DOHH2 (cell line): ENCODE measurements around the gene NFIA.

ENCODE experiments used
- H3F3A ChIP-seq: fragments of 200-600 bp; sonication (generic), shearing (Covaris generic); 2 replicates; pipeline ENCODE4 v1.6.0; 2016; ENCODE audit warnings: antibody characterized with exemption, mild to moderate bottlenecking; ENCODE audit not compliant: control insufficient read depth, insufficient read depth
- H3K27ac ChIP-seq: fragments of 200-600 bp; sonication (generic); 2 replicates; pipeline ENCODE4 v1.5.1; 2014; ENCODE audit warnings: low read depth, mild to moderate bottlenecking, low read length, moderate library complexity
- H3K27me3 ChIP-seq: fragments of 200-600 bp; sonication (generic); 2 replicates; pipeline ENCODE4 v1.6.1; 2014; ENCODE audit warnings: mild to moderate bottlenecking, low read length, mixed read lengths; ENCODE audit not compliant: control insufficient read depth
- H3K36me3 ChIP-seq: fragments of 200-600 bp; sonication (generic); 2 replicates; pipeline ENCODE4 v1.6.1; 2014; ENCODE audit warnings: mild to moderate bottlenecking, low read length, moderate library complexity, mixed read lengths; ENCODE audit not compliant: control insufficient read depth
- H3K4me1 ChIP-seq: fragments of 200-600 bp; sonication (generic); 2 replicates; pipeline ENCODE4 v1.6.1; 2014; ENCODE audit warnings: mild to moderate bottlenecking, low read length, mixed read lengths; ENCODE audit not compliant: control insufficient read depth
- H3K4me2 ChIP-seq: fragments of 200-600 bp; sonication (generic); 2 replicates; pipeline ENCODE4 v1.6.0; 2014; ENCODE audit warnings: mild to moderate bottlenecking, low read length, moderate library complexity
- H3K4me3 ChIP-seq: fragments of 200-600 bp; sonication (generic); 2 replicates; pipeline ENCODE4 v1.5.1; 2014; ENCODE audit warnings: mild to moderate bottlenecking, low read length, mixed read lengths
- H3K79me2 ChIP-seq: fragments of 200-600 bp; sonication (generic); 2 replicates; pipeline ENCODE4 v1.6.1; 2014; ENCODE audit warnings: mild to moderate bottlenecking, low read length, mixed read lengths; ENCODE audit not compliant: control insufficient read depth
- H3K9me2 ChIP-seq: fragments of 200-600 bp; sonication (generic); replicated peaks from 2 replicates; pipeline ENCODE4 v1.6.1; 2014; ENCODE audit warnings: mild to moderate bottlenecking, low read length, mixed read lengths; ENCODE audit not compliant: control insufficient read depth
- H3K9me3 ChIP-seq: fragments of 200-600 bp; sonication (generic); 2 replicates; pipeline ENCODE4 v1.6.1; 2014; ENCODE audit warnings: antibody characterized with exemption, low read length, mixed read lengths; ENCODE audit not compliant: control insufficient read depth, insufficient read depth
- H4K20me1 ChIP-seq: fragments of 200-600 bp; sonication (generic); 2 replicates; pipeline ENCODE4 v1.6.0; 2014; ENCODE audit warnings: low read depth, mild to moderate bottlenecking, antibody characterized with exemption, low read length, moderate library complexity; ENCODE audit not compliant: control insufficient read depth, insufficient read depth
- CTCF ChIP-seq: fragments of 200-600 bp; sonication (generic); IDR thresholded peaks from one replicate; pipeline ENCODE4 v1.5.1; 2014; ENCODE audit warnings: antibody characterized with exemption, mild to moderate bottlenecking, low read depth, low read length; ENCODE audit not compliant: poor library complexity, severe bottlenecking
- EZH2phosphoT487 ChIP-seq: fragments of 200-600 bp; sonication (generic); IDR thresholded peaks from 2 replicates; pipeline ENCODE4 v1.6.1; 2017; ENCODE audit warnings: borderline replicate concordance, mild to moderate bottlenecking, antibody characterized with exemption, low read length, moderate library complexity, mixed read lengths

The NFIA gene

GRCh38 chr1:61316493-61316892 lies 234.1 kb downstream of the NFIA start:
- Histone ChIP-seq H3K27me3 (no peaks in the 10 kb centered on the region), H3K9me2 (no peaks in the 10 kb centered on the region), H4K20me1 (no peaks in the 10 kb centered on the region), H3K4me1 (no peaks in the 10 kb centered on the region), H3F3A (no peaks in the 10 kb centered on the region), H3K36me3 (no peaks in the 10 kb centered on the region), H3K79me2 (no peaks in the 10 kb centered on the region), H3K4me2 (no peak overlapping the region), H3K4me3 (no peak overlapping the region), H3K27ac (no peak overlapping the region), H3K9me3 (no peaks in the 10 kb centered on the region)
- no peak for TF ChIP-seq CTCF
- no peak for TF ChIP-seq EZH2phosphoT487

- Histone ChIP-seq H3K27me3 (no peaks in the 10 kb centered on the region), H3K27ac (no peak overlapping the region), H3K36me3 (no peaks in the 10 kb centered on the region), H3K9me2 (no peaks in the 10 kb centered on the region), H3F3A (no peaks in the 10 kb centered on the region), H3K4me1 (no peaks in the 10 kb centered on the region), H3K4me2 (no peak overlapping the region), H3K79me2 (no peaks in the 10 kb centered on the region), H3K4me3 (no peak overlapping the region), H4K20me1 (no peaks in the 10 kb centered on the region), H3K9me3 (no peaks in the 10 kb centered on the region)
- no peak for TF ChIP-seq CTCF
- no peak for TF ChIP-seq EZH2phosphoT487
These were observed 236.2 kb downstream of the NFIA start for GRCh38 chr1:61318319-61319125.

- H3K79me2 ChIP-seq = no peaks in the 10 kb centered on the region
- H3F3A ChIP-seq = no peaks in the 10 kb centered on the region
- no peaks in the 10 kb centered on the region for H3K27me3 ChIP-seq
- no peaks in the 10 kb centered on the region for H3K36me3 ChIP-seq
- H3K4me1 ChIP-seq = no peaks in the 10 kb centered on the region
- H4K20me1 ChIP-seq = no peaks in the 10 kb centered on the region
- TF ChIP-seq EZH2phosphoT487 = no peak
- TF ChIP-seq CTCF = no peak
- no peak overlapping the region for H3K4me3 ChIP-seq
- H3K4me2 ChIP-seq = no peak overlapping the region
- H3K9me3 ChIP-seq = no peaks in the 10 kb centered on the region
- H3K9me2 ChIP-seq = no peaks in the 10 kb centered on the region
- H3K27ac ChIP-seq = no peak overlapping the region
These were observed 238.2 kb downstream of the NFIA start for GRCh38 chr1:61320575-61320974.
